Islet of Langerhans (tissue), 1 donor: ENCODE measurements around the gene GCNA.
"Not testable (repeated sequence)": the region's sequence is repeated elsewhere in the genome, so short reads cannot be mapped to it uniquely, and the experiment has no call there.

ENCODE experiments used
- FAIRE-seq: peaks from one replicate; lab custom pipeline; 2011; peaks lifted over from hg19 to GRCh38; lab: Jason Lieb, UNC

The GCNA gene

GRCh38 chrX:71558920-71559319 lies 19.3 kb upstream of the GCNA start:
- FAIRE-seq, result no peak

- FAIRE-seq, result not testable (repeated sequence)
Observed at GRCh38 chrX:71559773-71560172, 18.5 kb upstream of the GCNA start.

GRCh38 chrX:71563921-71564320 lies 14.3 kb upstream of the GCNA start:
- no peak for FAIRE-seq

GRCh38 chrX:71565474-71566041 lies 12.7 kb upstream of the GCNA start:
- no peak for FAIRE-seq

GRCh38 chrX:71571390-71571789 lies 6.8 kb upstream of the GCNA start:
- not testable (repeated sequence) for FAIRE-seq

GRCh38 chrX:71573590-71573989 lies 4.6 kb upstream of the GCNA start:
- no peak for FAIRE-seq

GRCh38 chrX:71577682-71578081 lies 555 bp upstream of the GCNA start:
- FAIRE-seq, result no peak

- no peak for FAIRE-seq
Observed at GRCh38 chrX:71579136-71579989, 1.1 kb downstream of the GCNA start.

GRCh38 chrX:71579990-71580380 lies 1.7 kb downstream of the GCNA start:
- no peak for FAIRE-seq

- no peak for FAIRE-seq
Observed at GRCh38 chrX:71581210-71581609, 3.0 kb downstream of the GCNA start.

GRCh38 chrX:71586929-71587328 lies 8.7 kb downstream of the GCNA start:
- no peak for FAIRE-seq

GRCh38 chrX:71593210-71593609 lies 15.0 kb downstream of the GCNA start:
- not testable (repeated sequence) for FAIRE-seq

GRCh38 chrX:71599965-71600364 lies 21.7 kb downstream of the GCNA start:
- no peak for FAIRE-seq

GRCh38 chrX:71603618-71604017 lies 25.4 kb downstream of the GCNA start:
- FAIRE-seq, result no peak

GRCh38 chrX:71604141-71604540 lies 25.9 kb downstream of the GCNA start:
- FAIRE-seq, result no peak

GRCh38 chrX:71604796-71605568 lies 26.7 kb downstream of the GCNA start:
- FAIRE-seq, result no peak

GRCh38 chrX:71606536-71607216 lies 28.4 kb downstream of the GCNA start:
- FAIRE-seq, result no peak

- FAIRE-seq, result no peak
Observed at GRCh38 chrX:71607488-71607887, 29.3 kb downstream of the GCNA start.

GRCh38 chrX:71609095-71609750 lies 31.0 kb downstream of the GCNA start:
- no peak for FAIRE-seq

- not testable (repeated sequence) for FAIRE-seq
Observed at GRCh38 chrX:71611736-71612135, 33.5 kb downstream of the GCNA start.

- FAIRE-seq, result no peak
Observed at GRCh38 chrX:71612256-71612655, 34.0 kb downstream of the GCNA start.

GRCh38 chrX:71615056-71615455 lies 36.8 kb downstream of the GCNA start:
- FAIRE-seq, result no peak
